Lower leg skin (tissue), 4 donors: ENCODE measurements around the gene RNF113B. TPM values are rescaled to one million over a fixed set of nuclear protein-coding genes. Genes with fewer than 3 reads are reported as not detected.

Experiments used
- DNase-seq, 2 donors: peaks; one replicate each; pipeline ENCODE4 v3.0.0-alpha.2; 2019; ENCODE audit warnings: low spot score in 2 of 2
- H3K4me3 ChIP-seq: fragments of 200-600 bp; sonication (generic); 2 replicates; pipeline ENCODE4 v1.5.1; 2017; ENCODE audit warnings: mild to moderate bottlenecking, low read depth; ENCODE audit not compliant: poor library complexity, severe bottlenecking
- CTCF ChIP-seq, 3 donors: fragments of 450-650 bp; IDR thresholded peaks; one replicate each; pipeline ENCODE4 v1.5.1; 2016; ENCODE audit warnings: antibody characterized with exemption in 3 of 3, mild to moderate bottlenecking in 3 of 3, moderate library complexity in 2 of 3
- POLR2A ChIP-seq, 2 donors: fragments of 450-650 bp; IDR thresholded peaks; one replicate each; pipeline ENCODE4 v1.6.1; 2016 to 2017; ENCODE audit warnings: antibody characterized with exemption in 2 of 2, mild to moderate bottlenecking in 1 of 2, moderate library complexity in 1 of 2
- whole genome bisulfite sequencing, 2 donors: methylation state at CpG; one replicate each; pipeline ENCODE4 v1.1.5; 2018; 5-methylcytosine and 5-hydroxymethylcytosine counted together
- intact Hi-C: fragments of 100-400 bp; cut with DNase I; formaldehyde crosslinking; loops from one replicate; pipeline ENCODE4 v1.15.0; 2023; ENCODE audit warnings: low total_unique reads
- total RNA-seq, 4 donors: library from RNA; depleted of rRNA; stranded (reverse); fragments of >200 nt; gene quantifications; one replicate each; pipeline ENCODE4 v1.1.0, GENCODE V29; 2016

The RNF113B gene
- total RNA-seq, result not detected

- TF ChIP-seq CTCF (IDR thresholded peaks at IDR 0.05) (no peak), POLR2A (IDR thresholded peaks at IDR 0.05) (no peak)
- WGBS, 2 donors, result 95% methylated on average over 52 to 58 of the region's 58 CpGs
- no peak for DNase-seq
- intact Hi-C loops, result no loop called here
- H3K4me3 ChIP-seq, result no peak within 1 kb of the TSS
Observed at GRCh38 chr13:98176777-98177608, at the start of gene RNF113B. RNF113B (minus strand) TSS chr13:98177269; CDS start chr13:98177236, 33 bp downstream.

GRCh38 chr13:98226496-98226895 is 49.4 kb upstream of the RNF113B start:
- no peak for DNase-seq
- TF ChIP-seq POLR2A (IDR thresholded peaks at IDR 0.05) (no peak), CTCF (IDR thresholded peaks at IDR 0.05) (no peak)
- no peak overlapping the region for H3K4me3 ChIP-seq
- WGBS, 2 donors, result 77 to 83% methylated on average over 5 of the region's 5 CpGs
- intact Hi-C loops, result no loop called here

- H3K4me3 ChIP-seq, result no peak overlapping the region
- intact Hi-C loops, result no loop called here
- 70 to 76% methylated on average over 20 of the region's 20 CpGs for WGBS, 2 donors
Observed at GRCh38 chr13:98225036-98225940, 48.2 kb upstream of the RNF113B start.

GRCh38 chr13:98224557-98224956 is 47.5 kb upstream of the RNF113B start:
- no peak overlapping the region for H3K4me3 ChIP-seq
- intact Hi-C loops, result no loop called here
- WGBS, 2 donors, result 74 to 90% methylated on average over 5 of the region's 5 CpGs
- no peak for DNase-seq
- TF ChIP-seq POLR2A (IDR thresholded peaks at IDR 0.05), result no peak

More at GRCh38 chr13:98225036-98225940, 48.2 kb upstream of the RNF113B start:
- TF ChIP-seq POLR2A (IDR thresholded peaks at IDR 0.05) (no peak), CTCF (IDR thresholded peaks at IDR 0.05) (no peak)
- DNase-seq, result no peak

GRCh38 chr13:98223741-98224140 is 46.7 kb upstream of the RNF113B start:
- TF ChIP-seq CTCF (IDR thresholded peaks at IDR 0.05) (no peak), POLR2A (IDR thresholded peaks at IDR 0.05) (no peak)
- no peak overlapping the region for H3K4me3 ChIP-seq
- no peak for DNase-seq
- intact Hi-C loops, result no loop called here

- no peak for DNase-seq
- no peak overlapping the region for H3K4me3 ChIP-seq
- TF ChIP-seq CTCF (IDR thresholded peaks at IDR 0.05), result no peak
- WGBS, 2 donors, result 93 to 95% methylated on average over 7 of the region's 7 CpGs
- intact Hi-C loops, result no loop called here
Observed at GRCh38 chr13:98222816-98223215, 45.7 kb upstream of the RNF113B start.
